HCT116 (cell line): ENCODE data around the gene ITPKB. TPM values are rescaled to one million over a fixed set of nuclear protein-coding genes. Genes with fewer than 3 reads are reported as not detected.

Experiments used
- ATAC-seq: fragments of 200-7000 bp; cut with Tn5 transposase; 2 replicates; pipeline ENCODE4 v1.9.1; 2020; ENCODE audit warnings: mild to moderate bottlenecking, moderate library complexity
- BruUV-seq: library from RNA; stranded (reverse); fragments of 400-500 nt; replicated peaks from 2 replicates; lab custom pipeline; 2021; lab: Mats Ljungman, UMichigan
- CTCF ChIA-PET: fragments of 300-600 bp; sonication (Branson Sonifier 250); formaldehyde crosslinking; loops from one replicate; lab custom pipeline; 2021; ENCODE audit warnings: antibody characterized with exemption; lab: Charles Lee
- POLR2A ChIA-PET: fragments of 300-600, 350-600 bp; sonication (Branson Sonifier 250); formaldehyde crosslinking; loops from one replicate; lab custom pipeline; 2021; ENCODE audit warnings: antibody characterized with exemption; lab: Charles Lee
- RAD21 ChIA-PET, 2 experiments: fragments of 300-600 bp; sonication (Branson Sonifier 250); formaldehyde crosslinking; loops; one replicate each; lab custom pipeline; 2023; ENCODE audit warnings: low total read pairs in 2 of 2; ENCODE audit not compliant: uncharacterized antibody in 2 of 2, unreplicated experiment in 2 of 2, low non-redundant PET in 1 of 2; lab: Charles Lee
- DNase-seq: peaks from one replicate; pipeline ENCODE4 v3.0.0-alpha.2; 2010; ENCODE audit warnings: low read depth, low spot score
- H2AFZ ChIP-seq: fragments of 200-600 bp; shearing (Covaris generic), sonication (generic); 2 replicates; pipeline ENCODE4 v1.6.1; 2017; ENCODE audit warnings: low read depth, mixed run types, mixed read lengths, antibody characterized with exemption, low read length; ENCODE audit not compliant: poor library complexity, severe bottlenecking
- H3K27ac ChIP-seq: 2 replicates; pipeline ENCODE4 v1.5.1; 2012; ENCODE audit warnings: low read depth, low read length
- H3K27me3 ChIP-seq: fragments of 200-600 bp; sonication (generic); 2 replicates; pipeline ENCODE4 v1.6.1; 2016; ENCODE audit warnings: mixed run types, low read length, mixed read lengths; ENCODE audit not compliant: insufficient read depth
- H3K36me3 ChIP-seq, 2 experiments: fragments of 200-500 bp in 1 of 2; fragments of 200-600 bp in 1 of 2; sonication (Bioruptor generic) in 1 of 2; sonication (generic) in 1 of 2; 2 replicates each; pipeline versions ENCODE4 v1.5.1 to v1.6.1; 2014 to 2016; ENCODE audit warnings: low read length in 2 of 2, inconsistent platforms in 1 of 2, mixed read lengths in 1 of 2, mixed run types in 1 of 2; ENCODE audit not compliant: insufficient read depth in 2 of 2, control insufficient read depth in 1 of 2
- H3K4me1 ChIP-seq, 2 experiments: fragments of 200-600 bp in 1 of 2; sonication (generic) in 1 of 2; 2 replicates each; pipeline versions ENCODE4 v1.5.1 to v1.6.1; 2012 to 2017; ENCODE audit warnings: low read length in 2 of 2, inconsistent platforms in 1 of 2, mild to moderate bottlenecking in 1 of 2, mixed read lengths in 1 of 2, mixed run types in 1 of 2, moderate library complexity in 1 of 2; ENCODE audit not compliant: insufficient read depth in 2 of 2, control insufficient read depth in 1 of 2
- H3K4me2 ChIP-seq: fragments of 200-600 bp; sonication (generic); 2 replicates; pipeline ENCODE4 v1.6.1; 2017; ENCODE audit warnings: mixed run types, low read length, mixed read lengths
- H3K4me3 ChIP-seq, 2 experiments: fragments of 200-600 bp in 1 of 2; sonication (generic) in 1 of 2; replicated peaks in 1 of 2; 2 replicates each; pipeline ENCODE4 v1.5.1; 2011 to 2016; ENCODE audit warnings: low read length in 2 of 2, control low read depth in 1 of 2, low read depth in 1 of 2, mild to moderate bottlenecking in 1 of 2, mixed read lengths in 1 of 2, mixed run types in 1 of 2
- H3K79me2 ChIP-seq: fragments of 200-600 bp; sonication (generic); 2 replicates; pipeline ENCODE4 v1.6.1; 2017; ENCODE audit warnings: mild to moderate bottlenecking, mixed run types, low read length, moderate library complexity, mixed read lengths; ENCODE audit not compliant: insufficient read depth
- H3K9ac ChIP-seq: fragments of 200-600 bp; sonication (generic); 2 replicates; pipeline ENCODE4 v1.6.1; 2016; ENCODE audit warnings: low read length, mixed read lengths
- H3K9me2 ChIP-seq: fragments of 200-600 bp; sonication (generic), shearing (Covaris generic); 2 replicates; pipeline ENCODE4 v1.6.1; 2017; ENCODE audit warnings: mixed run types, mild to moderate bottlenecking, moderate library complexity; ENCODE audit not compliant: insufficient read depth
- H3K9me3 ChIP-seq, 2 experiments: fragments of 200-500 bp in 1 of 2; fragments of 200-600 bp in 1 of 2; sonication (Bioruptor generic) in 1 of 2; sonication (generic) in 1 of 2; 2 replicates each; pipeline ENCODE4 v1.6.1; 2014 to 2017; ENCODE audit warnings: low read length in 2 of 2, mixed read lengths in 2 of 2, inconsistent platforms in 1 of 2, low read depth in 1 of 2, mild to moderate bottlenecking in 1 of 2, mixed run types in 1 of 2, moderate library complexity in 1 of 2; ENCODE audit not compliant: control insufficient read depth in 1 of 2, insufficient read depth in 1 of 2
- H4K20me1 ChIP-seq: fragments of 200-600 bp; sonication (generic), shearing (Covaris generic); 2 replicates; pipeline ENCODE4 v1.6.1; 2017; ENCODE audit warnings: mixed run types, mild to moderate bottlenecking, moderate library complexity; ENCODE audit not compliant: insufficient read depth
- ELF1 ChIP-seq: IDR thresholded peaks from 2 replicates; pipeline ENCODE4 v1.6.1; 2012; ENCODE audit warnings: low read depth, borderline replicate concordance
- EZH2 ChIP-seq: fragments of 200-600 bp; sonication (generic); IDR thresholded peaks from 2 replicates; pipeline ENCODE4 v1.6.1; 2017; ENCODE audit warnings: antibody characterized with exemption, mixed run types
- REST ChIP-seq: IDR thresholded peaks from 2 replicates; pipeline ENCODE4 v1.6.1; 2012; ENCODE audit warnings: low read depth
- SIN3A ChIP-seq: IDR thresholded peaks from 2 replicates; pipeline ENCODE4 v1.6.1; 2012; ENCODE audit warnings: low read depth
- TCF7L2 ChIP-seq: IDR thresholded peaks from 2 replicates; pipeline ENCODE4 v1.7.0; 2011; ENCODE audit warnings: borderline replicate concordance, inconsistent platforms; ENCODE audit not compliant: insufficient read depth, insufficient read length; ENCODE audit errors: extremely low read depth
- ZFX ChIP-seq: fragments of 450-650 bp; IDR thresholded peaks from 2 replicates; pipeline ENCODE4 v1.6.1; 2017
- intact Hi-C: fragments of 100-400 bp; cut with micrococcal nuclease; formaldehyde crosslinking; loops from 2 replicates; pipeline ENCODE4 v1.10.0; 2022
- total RNA-seq: library from RNA; stranded (reverse); gene quantifications from one replicate; pipeline ENCODE4 v1.2.1, GENCODE V29; 2021; ENCODE audit not compliant: unreplicated experiment
- TF ChIP-seq, protein P1 (sequence below), 3 experiments: fragments of 200-600 bp in 1 of 3; sonication (generic) in 1 of 3; IDR thresholded peaks in 2 of 3; conservative IDR thresholded peaks in 1 of 3; 2 replicates each; pipeline ENCODE4 v1.5.1; 2012 to 2017; ENCODE audit warnings: low read depth in 2 of 3, low read length in 2 of 3, antibody characterized with exemption in 1 of 3, borderline replicate concordance in 1 of 3, control low read depth in 1 of 3, mild to moderate bottlenecking in 1 of 3, mixed read lengths in 1 of 3, mixed run types in 1 of 3, moderate library complexity in 1 of 3; ENCODE audit not compliant: insufficient read depth in 1 of 3

Gene ITPKB
- total RNA-seq, 1 experiment from 2014 or later = 4.4 TPM

- TF ChIP-seq REST (no peak), SIN3A (no peak), ZFX (no peak), ELF1 (no peak), EZH2 (no peak)
- TF ChIP-seq, all 23 proteins: peak for 2
Measured at GRCh38 chr1:226608699-226609505, 130.2 kb downstream of the ITPKB start (continued).

GRCh38 chr1:226607821-226608220, 131.3 kb downstream of the ITPKB start:
- no TSS peak for BruUV-seq
- Histone ChIP-seq H3K4me2 (no peak overlapping the region), H3K36me3 (no peaks in the 10 kb centered on the region), H3K9me2 (no peaks in the 10 kb centered on the region), H3K27ac (no peak overlapping the region), H3K27me3 (no peaks in the 10 kb centered on the region; the same call in 1 of the 2 replicates), H3K9me3 (no peaks in the 10 kb centered on the region), H4K20me1 (no peaks in the 10 kb centered on the region), H3K9ac (no peak overlapping the region), H3K4me1 (peaks cover 0 to under 1% of the 10 kb centered on the region in 2 experiments; a peak in 1 of 4 replicates), H3K4me3 (no peak overlapping the region), H2AFZ (no peak overlapping the region), H3K79me2 (no peaks in the 10 kb centered on the region)
- intact Hi-C loops = loop anchor here (1.0 kb wide), 2 partner anchors 61 to 184 kb away; no protein-coding TSS in a partner anchor
- CTCF ChIA-PET = interaction anchor here (0.9 to 1.6 kb wide), 2 partner anchors 38 to 185 kb away, joined by 3 to 12 read pairs; no protein-coding TSS in a partner anchor
- no peak for TF ChIP-seq EZH2
- no peak for TF ChIP-seq TCF7L2
- TF ChIP-seq, protein P1, sequence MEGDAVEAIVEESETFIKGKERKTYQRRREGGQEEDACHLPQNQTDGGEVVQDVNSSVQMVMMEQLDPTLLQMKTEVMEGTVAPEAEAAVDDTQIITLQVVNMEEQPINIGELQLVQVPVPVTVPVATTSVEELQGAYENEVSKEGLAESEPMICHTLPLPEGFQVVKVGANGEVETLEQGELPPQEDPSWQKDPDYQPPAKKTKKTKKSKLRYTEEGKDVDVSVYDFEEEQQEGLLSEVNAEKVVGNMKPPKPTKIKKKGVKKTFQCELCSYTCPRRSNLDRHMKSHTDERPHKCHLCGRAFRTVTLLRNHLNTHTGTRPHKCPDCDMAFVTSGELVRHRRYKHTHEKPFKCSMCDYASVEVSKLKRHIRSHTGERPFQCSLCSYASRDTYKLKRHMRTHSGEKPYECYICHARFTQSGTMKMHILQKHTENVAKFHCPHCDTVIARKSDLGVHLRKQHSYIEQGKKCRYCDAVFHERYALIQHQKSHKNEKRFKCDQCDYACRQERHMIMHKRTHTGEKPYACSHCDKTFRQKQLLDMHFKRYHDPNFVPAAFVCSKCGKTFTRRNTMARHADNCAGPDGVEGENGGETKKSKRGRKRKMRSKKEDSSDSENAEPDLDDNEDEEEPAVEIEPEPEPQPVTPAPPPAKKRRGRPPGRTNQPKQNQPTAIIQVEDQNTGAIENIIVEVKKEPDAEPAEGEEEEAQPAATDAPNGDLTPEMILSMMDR (IDR thresholded peaks at IDR 0.05 in 2 of 3, conservative IDR thresholded peaks at IDR 0.05 in 1 of 3; ENCODE audit: borderline replicate concordance in 1 of 3, insufficient read depth in 1 of 3, low read depth in 2 of 3, low read length in 2 of 3) = no peak
- DNase-seq (no peak), ATAC-seq (no peak)
- POLR2A ChIA-PET = no interaction called here
- RAD21 ChIA-PET = no interaction called here
